Measurements from ENCODE around the gene COBL.
A peak's percentile ranks its signal among the peaks of the same experiment; 100 is the strongest.

COBL gene

DNA sequence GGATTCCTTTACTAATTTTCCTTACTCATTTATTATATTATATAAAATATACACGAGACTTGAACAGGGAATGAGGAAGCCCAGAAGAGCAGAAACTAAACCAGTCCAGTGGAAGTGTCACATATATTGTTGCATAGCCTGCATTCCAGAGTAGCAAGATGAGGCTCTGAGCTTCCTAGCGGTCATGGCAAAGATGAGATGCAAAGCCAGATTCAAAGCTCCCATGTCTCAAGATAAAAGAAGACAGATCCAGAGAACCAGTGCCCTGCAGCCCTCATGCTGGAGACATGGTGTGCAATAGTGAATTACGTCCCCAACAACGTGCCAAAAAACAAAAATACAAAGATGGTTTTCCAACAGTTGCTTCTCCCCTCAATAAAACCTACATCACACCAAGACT, 59.7 kb downstream of the COBL start:
- no peak overlapping the region for H2BK12ac ChIP-seq (ENCODE audit: low read length)
- no peak overlapping the region for H3K18ac ChIP-seq (ENCODE audit: low read length)
- no peak overlapping the region for H4K91ac ChIP-seq (ENCODE audit: low read depth, low read length, poor library complexity)
- H2AFZ ChIP-seq (ENCODE audit: low read length), result no peak overlapping the region
- H2BK15ac ChIP-seq (ENCODE audit: low read length), result no peak overlapping the region
- no peaks in the 10 kb centered on the region for H3K9me3 ChIP-seq (replicated peaks in 1 of 2; ENCODE audit: control insufficient read depth in 2 of 2, insufficient read depth in 1 of 2, low read depth in 1 of 2, low read length in 2 of 2)
- H3K27me3 ChIP-seq (ENCODE audit: control insufficient read depth in 3 of 3, insufficient read depth in 3 of 3, low read depth in 1 of 3, low read length in 3 of 3), result no peaks in the 10 kb centered on the region
- H3K23ac ChIP-seq (ENCODE audit: low read depth, low read length, poor library complexity), result no peak overlapping the region
- no peak for DNase-seq (ENCODE audit: low spot score)
- no peak overlapping the region for H3K14ac ChIP-seq (ENCODE audit: low read length)
- no peak overlapping the region for H3K4me2 ChIP-seq (ENCODE audit: insufficient read depth, low read length, poor library complexity, severe bottlenecking)
- WGBS, 2 donors (ENCODE audit: extremely low coverage in 2 of 2, insufficient read length in 2 of 2, insufficient replicate concordance in 1 of 2), result no CpG with 5 or more reads among the region's 4 CpGs
- no peak overlapping the region for H2BK120ac ChIP-seq (ENCODE audit: low read depth, low read length)
- H3K4me3 ChIP-seq (ENCODE audit: low read length in 2 of 2), result no peak overlapping the region
- peaks cover 4 to 11% of the 10 kb centered on the region in 2 donors for H3K4me1 ChIP-seq (ENCODE audit: control insufficient read depth in 2 of 2, insufficient read depth in 1 of 2, low read depth in 1 of 2, low read length in 2 of 2)
- no peak overlapping the region for H2AK5ac ChIP-seq (ENCODE audit: low read depth, low read length)
- H3K79me1 ChIP-seq (ENCODE audit: low read depth, low read length), result no peaks in the 10 kb centered on the region
- H4K8ac ChIP-seq (ENCODE audit: low read depth, low read length), result no peak overlapping the region
- H3K27ac ChIP-seq (replicated peaks; ENCODE audit: low read length), result no peak overlapping the region
- no peaks in the 10 kb centered on the region for H3K36me3 ChIP-seq (replicated peaks in 1 of 2; ENCODE audit: control insufficient read depth in 2 of 2, insufficient read depth in 2 of 2, low read length in 2 of 2)
- H3K9ac ChIP-seq (ENCODE audit: low read depth, low read length, poor library complexity), result no peak overlapping the region
- no peak overlapping the region for H2BK5ac ChIP-seq (ENCODE audit: low read length)
- no peak overlapping the region for H3K4ac ChIP-seq (ENCODE audit: low read length)

DNA sequence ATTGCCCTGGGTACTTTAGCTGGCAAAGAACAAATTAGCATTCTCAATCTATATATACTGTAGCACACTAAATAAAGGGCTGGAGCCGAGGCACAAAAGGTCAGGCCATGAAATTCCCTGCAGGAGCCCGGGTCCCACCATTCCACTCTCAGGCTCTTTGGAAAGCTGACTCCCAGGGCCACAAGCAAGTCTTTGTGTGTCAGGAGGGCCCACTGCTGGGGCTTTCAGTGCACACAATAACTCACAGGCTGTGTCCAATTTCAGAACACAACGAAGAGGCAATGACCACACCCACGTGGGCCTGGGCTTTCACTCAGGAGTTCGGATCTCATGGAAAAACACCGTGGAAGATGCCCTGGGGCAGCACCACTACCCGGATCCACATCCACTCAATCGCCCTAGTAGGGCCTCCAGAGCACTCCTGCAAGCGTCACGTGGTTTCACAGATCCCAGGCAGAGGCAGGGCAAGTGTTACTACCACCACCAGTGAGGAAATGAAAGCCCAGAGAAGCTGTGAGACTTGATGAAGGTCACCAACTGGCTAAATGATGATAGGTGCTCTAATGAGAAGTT, 60.3 kb downstream of the COBL start:
- Histone ChIP-seq H2BK5ac (ENCODE audit: low read length) (no peak overlapping the region), H3K79me1 (ENCODE audit: low read depth, low read length) (no peaks in the 10 kb centered on the region), H3K9ac (ENCODE audit: low read depth, low read length, poor library complexity) (no peak overlapping the region), H4K8ac (ENCODE audit: low read depth, low read length) (no peak overlapping the region), H2BK12ac (ENCODE audit: low read length) (no peak overlapping the region), H4K91ac (ENCODE audit: low read depth, low read length, poor library complexity) (peak overlapping the region; percentile 38), H2BK120ac (ENCODE audit: low read depth, low read length) (peak overlapping the region; percentile 88), H3K4me1 (ENCODE audit: control insufficient read depth in 2 of 2, insufficient read depth in 1 of 2, low read depth in 1 of 2, low read length in 2 of 2) (peaks cover 4 to 11% of the 10 kb centered on the region in 2 donors), H3K9me3 (replicated peaks in 1 of 2; ENCODE audit: control insufficient read depth in 2 of 2, insufficient read depth in 1 of 2, low read depth in 1 of 2, low read length in 2 of 2) (no peaks in the 10 kb centered on the region), H3K23ac (ENCODE audit: low read depth, low read length, poor library complexity) (no peak overlapping the region), H3K36me3 (replicated peaks in 1 of 2; ENCODE audit: control insufficient read depth in 2 of 2, insufficient read depth in 2 of 2, low read length in 2 of 2) (no peaks in the 10 kb centered on the region), H2BK15ac (ENCODE audit: low read length) (peak overlapping the region; percentile 87), H3K27ac (replicated peaks; ENCODE audit: low read length) (peak overlapping the region; percentile 65), H2AK5ac (ENCODE audit: low read depth, low read length) (peak overlapping the region; percentile 78), H3K4me2 (ENCODE audit: insufficient read depth, low read length, poor library complexity, severe bottlenecking) (no peak overlapping the region), H3K4ac (ENCODE audit: low read length) (no peak overlapping the region), H3K14ac (ENCODE audit: low read length) (no peak overlapping the region), H3K27me3 (ENCODE audit: control insufficient read depth in 3 of 3, insufficient read depth in 3 of 3, low read depth in 1 of 3, low read length in 3 of 3) (no peaks in the 10 kb centered on the region), H3K4me3 (ENCODE audit: low read length in 2 of 2) (no peak overlapping the region), H3K18ac (ENCODE audit: low read length) (peak overlapping the region; percentile 87), H2AFZ (ENCODE audit: low read length) (peak overlapping the region; percentile 76)
- DNase-seq (ENCODE audit: low spot score), result no peak
- WGBS, 2 donors (ENCODE audit: extremely low coverage in 2 of 2, insufficient read length in 2 of 2, insufficient replicate concordance in 1 of 2), result no CpG with 5 or more reads among the region's 10 CpGs

DNA sequence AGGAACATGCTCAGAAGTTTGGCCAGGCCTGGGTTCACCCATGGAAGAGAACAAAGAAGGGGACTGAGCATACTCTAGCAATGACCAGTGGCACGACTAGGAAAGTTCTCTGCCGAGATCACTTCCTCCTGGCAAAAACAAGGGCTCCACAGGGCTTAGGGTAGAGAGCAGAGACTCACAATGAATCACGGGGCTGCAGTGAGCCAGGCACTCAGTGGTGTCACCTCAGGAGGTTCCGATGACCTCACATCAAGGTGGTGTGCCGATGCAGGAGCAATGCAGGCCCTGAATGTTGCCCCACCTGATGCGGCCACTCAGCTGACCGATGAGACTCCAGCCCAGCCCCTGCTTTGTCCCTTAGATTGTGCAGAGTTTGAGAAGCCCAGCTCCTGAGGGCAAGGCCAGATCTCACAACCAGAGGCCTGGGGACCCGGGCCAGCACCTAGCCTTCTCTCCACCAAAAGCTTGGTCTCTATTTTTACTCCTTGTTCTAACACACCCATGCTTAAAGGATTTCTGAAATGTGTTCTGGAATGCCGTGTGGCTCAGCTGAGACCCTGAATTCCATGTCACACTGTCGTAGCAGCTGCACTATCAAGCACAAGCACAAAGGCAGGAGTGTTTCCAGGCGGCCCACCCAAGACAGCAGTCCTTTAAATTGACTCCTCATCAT, 60.9 kb downstream of the COBL start:
- Histone ChIP-seq H3K9me3 (replicated peaks in 1 of 2; ENCODE audit: control insufficient read depth in 2 of 2, insufficient read depth in 1 of 2, low read depth in 1 of 2, low read length in 2 of 2) (no peaks in the 10 kb centered on the region), H2BK15ac (ENCODE audit: low read length) (peak overlapping the region; percentile 87), H3K79me1 (ENCODE audit: low read depth, low read length) (no peaks in the 10 kb centered on the region), H3K4ac (ENCODE audit: low read length) (peak overlapping the region; percentile 24), H3K4me3 (ENCODE audit: low read length in 2 of 2) (no peak overlapping the region), H3K23ac (ENCODE audit: low read depth, low read length, poor library complexity) (no peak overlapping the region), H2BK120ac (ENCODE audit: low read depth, low read length) (no peak overlapping the region), H3K4me1 (ENCODE audit: control insufficient read depth in 2 of 2, insufficient read depth in 1 of 2, low read depth in 1 of 2, low read length in 2 of 2) (peaks cover 4 to 11% of the 10 kb centered on the region in 2 donors), H3K4me2 (ENCODE audit: insufficient read depth, low read length, poor library complexity, severe bottlenecking) (no peak overlapping the region), H4K8ac (ENCODE audit: low read depth, low read length) (no peak overlapping the region), H3K18ac (ENCODE audit: low read length) (peak overlapping the region; percentile 90), H3K14ac (ENCODE audit: low read length) (peak overlapping the region; percentile 22), H2BK12ac (ENCODE audit: low read length) (peak overlapping the region; percentile 88), H2AFZ (ENCODE audit: low read length) (peak overlapping the region; percentile 76), H2BK5ac (ENCODE audit: low read length) (no peak overlapping the region), H3K9ac (ENCODE audit: low read depth, low read length, poor library complexity) (no peak overlapping the region), H2AK5ac (ENCODE audit: low read depth, low read length) (peak overlapping the region; percentile 90), H3K27ac (replicated peaks; ENCODE audit: low read length) (peak overlapping the region; percentile 65), H3K27me3 (ENCODE audit: control insufficient read depth in 3 of 3, insufficient read depth in 3 of 3, low read depth in 1 of 3, low read length in 3 of 3) (no peaks in the 10 kb centered on the region), H3K36me3 (replicated peaks in 1 of 2; ENCODE audit: control insufficient read depth in 2 of 2, insufficient read depth in 2 of 2, low read length in 2 of 2) (no peaks in the 10 kb centered on the region), H4K91ac (ENCODE audit: low read depth, low read length, poor library complexity) (peak overlapping the region; percentile 74)
- no CpG with 5 or more reads among the region's 11 CpGs for WGBS, 2 donors (ENCODE audit: extremely low coverage in 2 of 2, insufficient read length in 2 of 2, insufficient replicate concordance in 1 of 2)
- no peak for DNase-seq (ENCODE audit: low spot score)

DNA sequence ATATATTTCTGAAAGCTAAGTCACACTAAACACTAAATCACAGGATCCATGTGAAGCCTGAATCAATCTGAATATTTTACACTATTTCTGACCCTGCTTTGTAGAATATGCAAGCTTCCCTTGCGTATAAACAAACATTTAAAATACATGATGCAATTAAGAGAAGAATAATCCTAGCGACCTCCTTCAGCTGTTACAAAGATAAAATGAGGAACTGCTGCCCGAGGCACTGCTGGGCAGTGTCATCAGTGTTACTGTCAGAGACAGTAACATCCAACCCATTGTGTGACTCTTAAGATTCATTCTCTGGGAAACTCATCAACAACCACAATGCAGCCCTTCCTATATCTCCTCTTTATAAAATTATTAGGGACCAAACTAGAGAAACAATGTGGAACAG, 61.6 kb downstream of the COBL start:
- Histone ChIP-seq H2BK12ac (ENCODE audit: low read length) (no peak overlapping the region), H3K4me1 (ENCODE audit: control insufficient read depth in 2 of 2, insufficient read depth in 1 of 2, low read depth in 1 of 2, low read length in 2 of 2) (peaks cover 4 to 11% of the 10 kb centered on the region in 2 donors), H3K23ac (ENCODE audit: low read depth, low read length, poor library complexity) (no peak overlapping the region), H2BK15ac (ENCODE audit: low read length) (no peak overlapping the region), H3K4me3 (ENCODE audit: low read length in 2 of 2) (no peak overlapping the region), H3K27ac (replicated peaks; ENCODE audit: low read length) (no peak overlapping the region), H3K9ac (ENCODE audit: low read depth, low read length, poor library complexity) (no peak overlapping the region), H2BK5ac (ENCODE audit: low read length) (no peak overlapping the region), H2BK120ac (ENCODE audit: low read depth, low read length) (no peak overlapping the region), H3K36me3 (replicated peaks in 1 of 2; ENCODE audit: control insufficient read depth in 2 of 2, insufficient read depth in 2 of 2, low read length in 2 of 2) (no peaks in the 10 kb centered on the region), H4K91ac (ENCODE audit: low read depth, low read length, poor library complexity) (no peak overlapping the region), H3K9me3 (replicated peaks in 1 of 2; ENCODE audit: control insufficient read depth in 2 of 2, insufficient read depth in 1 of 2, low read depth in 1 of 2, low read length in 2 of 2) (no peaks in the 10 kb centered on the region), H3K27me3 (ENCODE audit: control insufficient read depth in 3 of 3, insufficient read depth in 3 of 3, low read depth in 1 of 3, low read length in 3 of 3) (no peaks in the 10 kb centered on the region), H2AFZ (ENCODE audit: low read length) (no peak overlapping the region), H3K18ac (ENCODE audit: low read length) (no peak overlapping the region), H3K4me2 (ENCODE audit: insufficient read depth, low read length, poor library complexity, severe bottlenecking) (no peak overlapping the region), H3K79me1 (ENCODE audit: low read depth, low read length) (no peaks in the 10 kb centered on the region), H3K4ac (ENCODE audit: low read length) (no peak overlapping the region), H2AK5ac (ENCODE audit: low read depth, low read length) (no peak overlapping the region), H3K14ac (ENCODE audit: low read length) (no peak overlapping the region), H4K8ac (ENCODE audit: low read depth, low read length) (no peak overlapping the region)
- DNase-seq (ENCODE audit: low spot score), result no peak
- no CpG with 5 or more reads among the region's 3 CpGs for WGBS, 2 donors (ENCODE audit: extremely low coverage in 2 of 2, insufficient read length in 2 of 2, insufficient replicate concordance in 1 of 2)
